ENCODE measurements around the gene AFAP1L2.

Gene AFAP1L2

GRCh38 chr10:114258274-114258840 lies 145.9 kb downstream of the AFAP1L2 start:
- no peak for FAIRE-seq

DNA sequence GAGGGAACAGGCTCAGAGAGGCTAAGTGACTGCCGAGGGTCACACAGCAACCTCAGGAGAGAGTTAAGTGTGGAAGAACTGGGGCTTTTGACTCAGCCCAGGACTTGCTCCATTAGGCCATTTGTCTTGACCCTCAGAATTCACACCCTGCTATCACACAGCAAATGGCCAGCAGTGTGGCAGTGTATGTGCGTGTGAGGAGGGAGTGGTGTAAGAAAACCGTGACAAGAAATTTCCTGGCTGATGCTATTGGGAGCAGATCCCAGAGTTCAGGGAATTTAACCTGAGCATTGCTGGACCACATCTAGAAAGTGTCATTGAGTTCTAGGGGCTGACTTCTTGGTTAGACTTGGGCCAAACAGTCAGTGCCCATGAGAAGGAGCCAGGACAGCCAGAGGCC lies 146.8 kb downstream of the AFAP1L2 start:
- no peak for FAIRE-seq

- no peak for FAIRE-seq
These were observed 147.5 kb downstream of the AFAP1L2 start for GRCh38 chr10:114256822-114257221.

- FAIRE-seq, result no peak
These were observed 148.1 kb downstream of the AFAP1L2 start for GRCh38 chr10:114256008-114256765.

- no peak for FAIRE-seq
These were observed 149.1 kb downstream of the AFAP1L2 start for GRCh38 chr10:114255227-114255626.

DNA sequence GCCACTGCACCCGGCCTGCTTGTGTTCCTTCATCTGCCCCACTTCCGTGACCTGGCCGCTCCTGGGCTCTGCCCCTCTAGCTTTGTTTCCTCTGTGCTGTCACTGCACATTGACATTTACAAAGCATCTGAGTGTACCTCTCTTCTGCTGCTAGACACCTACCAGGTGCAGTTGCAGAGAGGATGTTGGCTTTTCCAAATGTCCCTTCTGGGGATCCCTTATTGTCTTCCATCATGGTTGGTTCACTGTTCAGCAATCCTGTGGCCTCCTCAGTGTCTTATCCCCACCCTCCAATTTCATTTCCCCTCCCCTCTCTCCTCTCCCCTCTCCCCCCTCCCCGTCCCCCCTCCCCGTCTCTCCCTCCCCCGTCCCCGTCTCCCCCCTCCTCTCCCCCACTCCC lies 151.4 kb downstream of the AFAP1L2 start:
- FAIRE-seq, result no peak

- FAIRE-seq, result no peak
These were observed 152.2 kb downstream of the AFAP1L2 start for GRCh38 chr10:114252092-114252491.

- no peak for FAIRE-seq
These were observed 153.6 kb downstream of the AFAP1L2 start for GRCh38 chr10:114250716-114251115.

DNA sequence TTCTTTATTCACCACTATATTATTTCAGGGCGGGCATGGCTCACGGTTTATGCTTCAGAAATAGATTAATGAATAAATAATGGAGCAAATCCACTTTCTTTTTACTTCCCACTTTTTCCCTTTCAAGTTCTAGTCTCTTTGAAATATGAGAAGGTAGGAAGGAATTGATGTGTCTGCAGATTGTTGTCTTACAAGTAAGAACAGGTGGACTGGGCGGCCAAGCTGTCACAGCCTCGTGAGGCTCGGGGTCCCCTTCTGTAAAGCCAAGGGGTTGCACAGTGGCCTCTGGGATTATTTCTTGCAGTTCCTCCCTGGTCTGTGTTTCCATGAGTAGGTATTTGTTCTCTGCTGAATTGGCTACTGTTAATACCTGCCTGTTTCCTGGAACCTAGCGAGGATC lies 154.1 kb downstream of the AFAP1L2 start:
- no peak for FAIRE-seq

- no peak for FAIRE-seq
These were observed 157.5 kb downstream of the AFAP1L2 start for GRCh38 chr10:114246679-114247305.

GRCh38 chr10:114245121-114245791 lies 159.0 kb downstream of the AFAP1L2 start:
- no peak for FAIRE-seq
